ENCODE measurements around the gene ALDH3A1. TPM values are rescaled to one million over a fixed set of nuclear protein-coding genes. Genes with fewer than 3 reads are reported as not detected.

The ALDH3A1 gene
- total RNA-seq, 1 experiment from 2014 or later, result 0.35 TPM

DNA sequence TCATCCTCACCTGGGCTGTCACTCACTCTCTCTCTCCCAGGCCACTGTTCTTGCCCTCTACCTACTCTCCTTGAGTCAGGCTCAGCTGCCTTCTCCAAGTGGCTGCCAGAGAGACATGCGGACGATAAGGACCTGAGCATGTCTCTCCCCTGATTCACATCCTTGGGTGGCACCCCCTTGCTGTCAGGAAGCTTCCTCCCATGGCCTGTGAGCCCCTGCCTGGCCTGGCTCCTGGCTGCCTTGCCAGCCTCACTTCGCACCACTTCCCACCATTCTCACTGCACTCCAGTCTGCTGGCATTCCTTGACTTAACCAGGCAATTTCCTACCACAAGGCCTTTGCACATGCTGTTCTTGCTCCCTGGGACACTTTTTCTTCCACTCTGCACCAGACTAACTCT, 2.7 kb upstream of the ALDH3A1 start:
- POLR2A ChIA-PET, result interaction anchor here (0.6 kb wide), 1 partner anchor 500 kb away, joined by 5 read pairs; no protein-coding TSS in a partner anchor
- TF ChIP-seq ZNF138 (CRISPR knock-in tag; conservative IDR thresholded peaks at IDR 0.05) (no peak), STAT6 (CRISPR knock-in tag; conservative IDR thresholded peaks at IDR 0.05; ENCODE audit: low read depth) (no peak), ERG (CRISPR knock-in tag; IDR thresholded peaks at IDR 0.05) (no peak), IRF2 (CRISPR knock-in tag; IDR thresholded peaks at IDR 0.05; ENCODE audit: borderline replicate concordance, low read depth) (no peak), ZNF263 (CRISPR knock-in tag; IDR thresholded peaks at IDR 0.05; ENCODE audit: low read depth) (no peak), CREM (CRISPR knock-in tag; IDR thresholded peaks at IDR 0.05) (no peak)
- TF ChIP-seq, protein P1, sequence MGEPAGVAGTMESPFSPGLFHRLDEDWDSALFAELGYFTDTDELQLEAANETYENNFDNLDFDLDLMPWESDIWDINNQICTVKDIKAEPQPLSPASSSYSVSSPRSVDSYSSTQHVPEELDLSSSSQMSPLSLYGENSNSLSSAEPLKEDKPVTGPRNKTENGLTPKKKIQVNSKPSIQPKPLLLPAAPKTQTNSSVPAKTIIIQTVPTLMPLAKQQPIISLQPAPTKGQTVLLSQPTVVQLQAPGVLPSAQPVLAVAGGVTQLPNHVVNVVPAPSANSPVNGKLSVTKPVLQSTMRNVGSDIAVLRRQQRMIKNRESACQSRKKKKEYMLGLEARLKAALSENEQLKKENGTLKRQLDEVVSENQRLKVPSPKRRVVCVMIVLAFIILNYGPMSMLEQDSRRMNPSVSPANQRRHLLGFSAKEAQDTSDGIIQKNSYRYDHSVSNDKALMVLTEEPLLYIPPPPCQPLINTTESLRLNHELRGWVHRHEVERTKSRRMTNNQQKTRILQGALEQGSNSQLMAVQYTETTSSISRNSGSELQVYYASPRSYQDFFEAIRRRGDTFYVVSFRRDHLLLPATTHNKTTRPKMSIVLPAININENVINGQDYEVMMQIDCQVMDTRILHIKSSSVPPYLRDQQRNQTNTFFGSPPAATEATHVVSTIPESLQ (CRISPR knock-in tag; IDR thresholded peaks at IDR 0.05), result no peak
- TF ChIP-seq, protein P2, sequence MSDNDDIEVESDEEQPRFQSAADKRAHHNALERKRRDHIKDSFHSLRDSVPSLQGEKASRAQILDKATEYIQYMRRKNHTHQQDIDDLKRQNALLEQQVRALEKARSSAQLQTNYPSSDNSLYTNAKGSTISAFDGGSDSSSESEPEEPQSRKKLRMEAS (CRISPR knock-in tag; IDR thresholded peaks at IDR 0.05), result no peak
- TF ChIP-seq, protein P3, sequence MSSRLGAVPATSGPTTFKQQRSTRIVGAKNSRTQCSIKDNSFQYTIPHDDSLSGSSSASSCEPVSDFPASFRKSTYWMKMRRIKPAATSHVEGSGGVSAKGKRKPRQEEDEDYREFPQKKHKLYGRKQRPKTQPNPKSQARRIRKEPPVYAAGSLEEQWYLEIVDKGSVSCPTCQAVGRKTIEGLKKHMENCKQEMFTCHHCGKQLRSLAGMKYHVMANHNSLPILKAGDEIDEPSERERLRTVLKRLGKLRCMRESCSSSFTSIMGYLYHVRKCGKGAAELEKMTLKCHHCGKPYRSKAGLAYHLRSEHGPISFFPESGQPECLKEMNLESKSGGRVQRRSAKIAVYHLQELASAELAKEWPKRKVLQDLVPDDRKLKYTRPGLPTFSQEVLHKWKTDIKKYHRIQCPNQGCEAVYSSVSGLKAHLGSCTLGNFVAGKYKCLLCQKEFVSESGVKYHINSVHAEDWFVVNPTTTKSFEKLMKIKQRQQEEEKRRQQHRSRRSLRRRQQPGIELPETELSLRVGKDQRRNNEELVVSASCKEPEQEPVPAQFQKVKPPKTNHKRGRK (CRISPR knock-in tag; IDR thresholded peaks at IDR 0.05; ENCODE audit: borderline replicate concordance), result no peak
- TF ChIP-seq, protein P4, sequence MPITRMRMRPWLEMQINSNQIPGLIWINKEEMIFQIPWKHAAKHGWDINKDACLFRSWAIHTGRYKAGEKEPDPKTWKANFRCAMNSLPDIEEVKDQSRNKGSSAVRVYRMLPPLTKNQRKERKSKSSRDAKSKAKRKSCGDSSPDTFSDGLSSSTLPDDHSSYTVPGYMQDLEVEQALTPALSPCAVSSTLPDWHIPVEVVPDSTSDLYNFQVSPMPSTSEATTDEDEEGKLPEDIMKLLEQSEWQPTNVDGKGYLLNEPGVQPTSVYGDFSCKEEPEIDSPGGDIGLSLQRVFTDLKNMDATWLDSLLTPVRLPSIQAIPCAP (CRISPR knock-in tag; IDR thresholded peaks at IDR 0.05), result no peak

GRCh38 chr17:19750020-19750572, 2.0 kb upstream of the ALDH3A1 start:
- H3K36me3 Mint-ChIP-seq, result no peaks in the 10 kb centered on the region
- no peak for DNase-seq (ENCODE audit: low spot score)
- no peaks in the 10 kb centered on the region for H3K9me3 Mint-ChIP-seq
- CTCF ChIA-PET, result interaction anchor here (1.7 to 2.5 kb wide), 2 partner anchors 12 to 16 kb away, joined by 5 to 17 read pairs; no protein-coding TSS in a partner anchor
- POLR2A ChIA-PET, result interaction anchor here (0.6 kb wide), 1 partner anchor 501 kb away, joined by 5 read pairs; no protein-coding TSS in a partner anchor
- no peak overlapping the region for H3K27ac Mint-ChIP-seq
- TF ChIP-seq, protein P5, sequence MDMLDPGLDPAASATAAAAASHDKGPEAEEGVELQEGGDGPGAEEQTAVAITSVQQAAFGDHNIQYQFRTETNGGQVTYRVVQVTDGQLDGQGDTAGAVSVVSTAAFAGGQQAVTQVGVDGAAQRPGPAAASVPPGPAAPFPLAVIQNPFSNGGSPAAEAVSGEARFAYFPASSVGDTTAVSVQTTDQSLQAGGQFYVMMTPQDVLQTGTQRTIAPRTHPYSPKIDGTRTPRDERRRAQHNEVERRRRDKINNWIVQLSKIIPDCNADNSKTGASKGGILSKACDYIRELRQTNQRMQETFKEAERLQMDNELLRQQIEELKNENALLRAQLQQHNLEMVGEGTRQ (CRISPR knock-in tag; IDR thresholded peaks at IDR 0.05), result no peak
- TF ChIP-seq TEAD4 (CRISPR knock-in tag; IDR thresholded peaks at IDR 0.05), result no peak
- no peak for TF ChIP-seq PRRX2 (CRISPR knock-in tag; IDR thresholded peaks at IDR 0.05)
- no peak for TF ChIP-seq TEAD1 (CRISPR knock-in tag; IDR thresholded peaks at IDR 0.05)
- no peak for TF ChIP-seq IRF2 (CRISPR knock-in tag; IDR thresholded peaks at IDR 0.05; ENCODE audit: borderline replicate concordance, low read depth)
- no peak for TF ChIP-seq NR1H2 (CRISPR knock-in tag; IDR thresholded peaks at IDR 0.05)
- no peak for TF ChIP-seq FOXP1 (CRISPR knock-in tag; IDR thresholded peaks at IDR 0.05; ENCODE audit: borderline replicate concordance)
- H3K4me3 Mint-ChIP-seq, result no peak overlapping the region
- H3K4me1 Mint-ChIP-seq, result peaks cover 21% of the 10 kb centered on the region
- H3K27me3 Mint-ChIP-seq (ENCODE audit: low read depth), result peaks cover 13% of the 10 kb centered on the region; the same call in 1 of the 2 replicates
- no peak for ATAC-seq

More for the DNA sequence above, 2.7 kb upstream of the ALDH3A1 start:
- Mint-ChIP-seq H3K36me3 (no peaks in the 10 kb centered on the region), H3K4me3 (no peak overlapping the region), H3K27me3 (ENCODE audit: low read depth) (peaks cover 6% of the 10 kb centered on the region; the same call in 1 of the 2 replicates), H3K27ac (no peak overlapping the region), H3K9me3 (no peaks in the 10 kb centered on the region), H3K4me1 (peaks cover 18% of the 10 kb centered on the region)
- no peak for DNase-seq (ENCODE audit: low spot score)
- ATAC-seq, result no peak
- CTCF ChIA-PET, result no interaction called here
